NB4 (cell line): ENCODE measurements around the gene TMIE.

Experiments used
- DNase-seq: peaks from one replicate; pipeline ENCODE4 v3.0.0; 2010; ENCODE audit warnings: low read depth
- H3K4me3 ChIP-seq: one replicate; pipeline ENCODE4 v1.5.1; 2011; ENCODE audit warnings: mild to moderate bottlenecking, low read depth, low read length, moderate library complexity
- CTCF ChIP-seq: IDR thresholded peaks from one replicate; pipeline ENCODE4 v1.5.1; 2012; ENCODE audit warnings: low read depth, low read length
- MAX ChIP-seq: IDR thresholded peaks from 2 replicates; pipeline ENCODE4 v1.6.1; 2011; ENCODE audit warnings: low read depth, low read length
- MYC ChIP-seq: IDR thresholded peaks from 2 replicates; pipeline ENCODE4 v1.6.1; 2011; ENCODE audit warnings: low read depth, low read length
- POLR2A ChIP-seq: IDR thresholded peaks from 2 replicates; pipeline ENCODE4 v1.6.1; 2011; ENCODE audit warnings: mild to moderate bottlenecking; ENCODE audit not compliant: insufficient read length; ENCODE audit errors: extremely low read depth

The TMIE gene

DNA sequence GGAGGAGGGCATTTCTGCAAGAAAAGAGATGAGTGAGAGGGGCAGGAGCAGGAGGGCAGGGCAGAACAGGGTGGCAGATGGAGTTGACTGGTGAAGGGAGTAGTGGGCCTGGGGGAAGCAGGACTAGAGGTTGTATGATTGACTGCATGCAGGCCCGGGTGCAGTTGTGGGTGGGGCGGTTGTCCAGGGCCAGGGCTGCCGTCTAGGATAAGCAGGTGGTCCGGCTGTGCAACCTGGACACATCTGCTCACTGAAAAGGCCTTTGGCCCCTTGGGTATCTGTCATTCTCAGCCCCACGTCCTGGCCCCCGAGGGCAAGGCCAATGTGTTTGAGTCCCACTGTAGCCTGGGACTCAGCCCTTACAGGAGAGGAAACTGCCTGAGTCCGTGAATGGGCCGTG is 33.1 kb upstream of the TMIE start:
- no peak for TF ChIP-seq MAX
- TF ChIP-seq CTCF = no peak
- no peak for TF ChIP-seq MYC
- no peak for TF ChIP-seq POLR2A
- no peak for DNase-seq
- H3K4me3 ChIP-seq = no peak overlapping the region

GRCh38 chr3:46668591-46668990 is 32.6 kb upstream of the TMIE start:
- H3K4me3 ChIP-seq = no peak overlapping the region
- DNase-seq = no peak
- no peak for TF ChIP-seq POLR2A
- no peak for TF ChIP-seq MAX
- no peak for TF ChIP-seq CTCF
- TF ChIP-seq MYC = no peak

- DNase-seq = no peak
- TF ChIP-seq CTCF (no peak), POLR2A (no peak), MYC (no peak), MAX (no peak)
- H3K4me3 ChIP-seq = no peak overlapping the region
Measured at GRCh38 chr3:46669191-46669999, 31.8 kb upstream of the TMIE start.

GRCh38 chr3:46670000-46670890 is 30.9 kb upstream of the TMIE start:
- no peak overlapping the region for H3K4me3 ChIP-seq
- DNase-seq = no peak
- TF ChIP-seq MYC = no peak
- TF ChIP-seq CTCF = no peak
- TF ChIP-seq POLR2A = no peak
- no peak for TF ChIP-seq MAX

- no peak for DNase-seq
- no peak overlapping the region for H3K4me3 ChIP-seq
- TF ChIP-seq MYC = no peak
- no peak for TF ChIP-seq CTCF
- no peak for TF ChIP-seq MAX
- no peak for TF ChIP-seq POLR2A
Measured at GRCh38 chr3:46670891-46671427, 30.2 kb upstream of the TMIE start.
